ENCODE data around the gene HIBCH.

GRCh38 chr2:190350371-190350770 is 30.7 kb upstream of the HIBCH start:
- no peak for TF ChIP-seq YY1 (IDR thresholded peaks at IDR 0.05; ENCODE audit: insufficient read depth, insufficient read length)
- TF ChIP-seq ZNF274 (IDR thresholded peaks at IDR 0.05; ENCODE audit: low read depth, low read length), result no peak
- no peak for TF ChIP-seq SUZ12 (IDR thresholded peaks at IDR 0.05; ENCODE audit: extremely low read depth, insufficient read depth, insufficient read length)
